Measurements from ENCODE around the gene PIEZO1. TPM values are rescaled to one million over a fixed set of nuclear protein-coding genes. Genes with fewer than 3 reads are reported as not detected.

Gene PIEZO1
- total RNA-seq, 1 donor from 2014 or later: 247 TPM

DNA sequence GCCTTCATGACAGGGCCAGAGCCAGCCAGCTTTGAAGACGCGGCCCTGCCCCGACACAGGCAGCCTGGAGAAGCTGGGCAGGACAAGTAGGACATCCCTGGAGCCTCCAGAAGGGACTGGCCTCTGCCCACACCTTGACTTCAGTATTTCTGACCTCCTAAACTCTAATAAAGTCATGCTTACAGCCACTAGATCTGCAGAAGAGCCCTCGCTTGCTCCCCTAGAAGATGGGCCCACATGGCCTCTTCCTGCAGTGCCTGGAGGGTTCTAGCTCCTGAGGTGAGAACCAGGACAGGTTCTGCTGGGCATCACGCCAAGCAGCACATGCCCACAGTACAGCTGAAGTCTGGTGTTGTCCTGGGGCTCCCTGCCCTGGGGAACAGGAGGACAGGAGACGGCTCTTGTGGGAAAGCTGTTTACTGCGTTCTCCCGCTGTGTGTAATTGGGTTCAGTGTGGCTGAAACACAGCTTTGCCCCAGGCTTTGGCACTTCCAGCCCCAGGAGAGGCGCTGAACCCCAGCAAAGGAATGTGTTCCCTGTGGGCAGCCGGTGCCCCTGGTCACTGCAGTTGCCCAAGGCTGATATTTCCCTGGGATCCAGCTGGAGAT is 24.2 kb upstream of the PIEZO1 start:
- Histone ChIP-seq H4K20me1 (ENCODE audit: insufficient read depth, low read length) (peaks cover 39% of the 10 kb centered on the region), H3K27me3 (ENCODE audit: insufficient read depth, low read length) (no peaks in the 10 kb centered on the region), H3K4me2 (ENCODE audit: low read length) (no peak overlapping the region), H3K79me2 (ENCODE audit: insufficient read depth, low read length) (peaks cover 48% of the 10 kb centered on the region), H3K4me3 (ENCODE audit: insufficient read depth, low read depth, low read length) (no peak overlapping the region), H3K4me1 (ENCODE audit: insufficient read depth, low read length) (peaks cover 28% of the 10 kb centered on the region), H3K27ac (ENCODE audit: low read depth, low read length) (no peak overlapping the region), H3K9me3 (ENCODE audit: insufficient read depth, low read depth, low read length) (no peaks in the 10 kb centered on the region), H3K9ac (ENCODE audit: low read length) (no peak overlapping the region), H3K36me3 (ENCODE audit: insufficient read depth, low read length) (peaks cover 3% of the 10 kb centered on the region), H2AFZ (ENCODE audit: low read depth, low read length) (no peak overlapping the region)
- H3K4me1 Mint-ChIP-seq (ENCODE audit: low read depth, unreplicated experiment): peaks cover 2% of the 10 kb centered on the region
- FAIRE-seq (no peak), DNase-seq (ENCODE audit: low read depth) (no peak)
- no peak overlapping the region for H3K4me3 Mint-ChIP-seq (ENCODE audit: unreplicated experiment)
- no peaks in the 10 kb centered on the region for H3K9me3 Mint-ChIP-seq (ENCODE audit: unreplicated experiment)
- H3K27me3 Mint-ChIP-seq (ENCODE audit: low read depth, unreplicated experiment): no peaks in the 10 kb centered on the region
- H3K27ac Mint-ChIP-seq (ENCODE audit: unreplicated experiment): no peak overlapping the region
- peaks cover 2% of the 10 kb centered on the region for H3K36me3 Mint-ChIP-seq (ENCODE audit: low read depth, unreplicated experiment)
- TF ChIP-seq EZH2 (IDR thresholded peaks at IDR 0.05; ENCODE audit: insufficient read depth, low read length): no peak
- TF ChIP-seq, protein P1, sequence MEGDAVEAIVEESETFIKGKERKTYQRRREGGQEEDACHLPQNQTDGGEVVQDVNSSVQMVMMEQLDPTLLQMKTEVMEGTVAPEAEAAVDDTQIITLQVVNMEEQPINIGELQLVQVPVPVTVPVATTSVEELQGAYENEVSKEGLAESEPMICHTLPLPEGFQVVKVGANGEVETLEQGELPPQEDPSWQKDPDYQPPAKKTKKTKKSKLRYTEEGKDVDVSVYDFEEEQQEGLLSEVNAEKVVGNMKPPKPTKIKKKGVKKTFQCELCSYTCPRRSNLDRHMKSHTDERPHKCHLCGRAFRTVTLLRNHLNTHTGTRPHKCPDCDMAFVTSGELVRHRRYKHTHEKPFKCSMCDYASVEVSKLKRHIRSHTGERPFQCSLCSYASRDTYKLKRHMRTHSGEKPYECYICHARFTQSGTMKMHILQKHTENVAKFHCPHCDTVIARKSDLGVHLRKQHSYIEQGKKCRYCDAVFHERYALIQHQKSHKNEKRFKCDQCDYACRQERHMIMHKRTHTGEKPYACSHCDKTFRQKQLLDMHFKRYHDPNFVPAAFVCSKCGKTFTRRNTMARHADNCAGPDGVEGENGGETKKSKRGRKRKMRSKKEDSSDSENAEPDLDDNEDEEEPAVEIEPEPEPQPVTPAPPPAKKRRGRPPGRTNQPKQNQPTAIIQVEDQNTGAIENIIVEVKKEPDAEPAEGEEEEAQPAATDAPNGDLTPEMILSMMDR (IDR thresholded peaks at IDR 0.05; ENCODE audit: insufficient read depth, low read depth, low read length): no peak

DNA sequence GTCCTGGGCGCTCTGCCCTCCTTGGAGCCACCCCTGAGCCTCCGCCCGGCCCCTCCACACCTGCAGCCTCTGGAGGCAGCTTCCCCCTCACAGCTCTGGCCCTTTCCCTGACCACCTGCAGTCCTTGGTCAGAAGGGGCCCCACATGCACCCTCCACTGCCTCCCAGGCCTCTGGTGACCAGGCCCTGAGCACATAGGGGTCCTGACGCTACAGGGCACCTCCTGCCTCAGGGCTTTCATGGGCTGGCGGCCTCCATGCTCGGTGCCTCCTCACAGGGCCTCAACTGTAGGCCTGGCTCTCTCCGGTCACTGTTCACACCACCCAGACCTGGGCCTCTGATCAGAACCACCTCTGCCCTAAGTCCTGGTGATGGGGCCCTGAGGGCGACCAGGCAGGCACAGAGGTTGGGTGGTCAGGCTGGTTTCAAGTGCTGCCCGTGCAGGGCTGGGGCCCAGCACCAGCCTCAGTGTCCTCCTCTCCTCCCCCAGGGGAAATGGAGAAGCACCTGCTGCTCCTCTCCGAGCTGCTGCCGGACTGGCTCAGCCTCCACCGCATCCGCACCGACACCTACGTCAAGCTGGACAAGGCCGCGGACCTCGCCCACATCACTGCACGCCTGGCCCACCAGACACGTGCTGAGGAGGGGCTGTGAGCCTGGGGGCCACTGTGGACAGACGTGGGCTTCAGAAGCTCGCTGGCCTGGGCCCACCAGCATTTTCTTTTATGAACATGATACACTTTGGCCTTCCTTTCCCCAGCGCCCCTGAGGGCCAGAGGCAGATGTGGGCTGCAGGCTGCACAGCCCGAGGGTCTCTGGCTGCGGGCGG is 22.8 kb upstream of the PIEZO1 start:
- no peaks in the 10 kb centered on the region for H3K27me3 ChIP-seq (ENCODE audit: insufficient read depth, low read length)
- Mint-ChIP-seq H3K4me3 (ENCODE audit: unreplicated experiment) (no peak overlapping the region), H3K27me3 (ENCODE audit: low read depth, unreplicated experiment) (no peaks in the 10 kb centered on the region), H3K27ac (ENCODE audit: unreplicated experiment) (no peak overlapping the region), H3K36me3 (ENCODE audit: low read depth, unreplicated experiment) (peaks cover 2% of the 10 kb centered on the region), H3K9me3 (ENCODE audit: unreplicated experiment) (no peaks in the 10 kb centered on the region), H3K4me1 (ENCODE audit: low read depth, unreplicated experiment) (peaks cover 2% of the 10 kb centered on the region)
- H3K27ac ChIP-seq (ENCODE audit: low read depth, low read length): no peak overlapping the region
- no peak overlapping the region for H3K4me3 ChIP-seq (ENCODE audit: insufficient read depth, low read depth, low read length)
- H4K20me1 ChIP-seq (ENCODE audit: insufficient read depth, low read length): peaks cover 39% of the 10 kb centered on the region
- TF ChIP-seq EZH2 (IDR thresholded peaks at IDR 0.05; ENCODE audit: insufficient read depth, low read length): no peak
- TF ChIP-seq, protein P1 (IDR thresholded peaks at IDR 0.05; ENCODE audit: insufficient read depth, low read depth, low read length): no peak
- H3K9me3 ChIP-seq (ENCODE audit: insufficient read depth, low read depth, low read length): no peaks in the 10 kb centered on the region
- peaks cover 29% of the 10 kb centered on the region for H3K4me1 ChIP-seq (ENCODE audit: insufficient read depth, low read length)
- H3K4me2 ChIP-seq (ENCODE audit: low read length): no peak overlapping the region
- H2AFZ ChIP-seq (ENCODE audit: low read depth, low read length): no peak overlapping the region
- DNase-seq (ENCODE audit: low read depth): no peak
- H3K79me2 ChIP-seq (ENCODE audit: insufficient read depth, low read length): peaks cover 49% of the 10 kb centered on the region
- peaks cover 3% of the 10 kb centered on the region for H3K36me3 ChIP-seq (ENCODE audit: insufficient read depth, low read length)
- H3K9ac ChIP-seq (ENCODE audit: low read length): no peak overlapping the region
- FAIRE-seq: no peak

Measured in astrocyte (in vitro differentiated cells and primary cell).